Measurements from ENCODE around the gene UGT1A7. TPM values are rescaled to one million over a fixed set of nuclear protein-coding genes. Genes with fewer than 3 reads are reported as not detected.
"Not testable (repeated sequence)": the region's sequence is repeated elsewhere in the genome, so short reads cannot be mapped to it uniquely, and the experiment has no call there.

Gene UGT1A7
- not detected for total RNA-seq
- long read RNA-seq: 0 reads

DNA sequence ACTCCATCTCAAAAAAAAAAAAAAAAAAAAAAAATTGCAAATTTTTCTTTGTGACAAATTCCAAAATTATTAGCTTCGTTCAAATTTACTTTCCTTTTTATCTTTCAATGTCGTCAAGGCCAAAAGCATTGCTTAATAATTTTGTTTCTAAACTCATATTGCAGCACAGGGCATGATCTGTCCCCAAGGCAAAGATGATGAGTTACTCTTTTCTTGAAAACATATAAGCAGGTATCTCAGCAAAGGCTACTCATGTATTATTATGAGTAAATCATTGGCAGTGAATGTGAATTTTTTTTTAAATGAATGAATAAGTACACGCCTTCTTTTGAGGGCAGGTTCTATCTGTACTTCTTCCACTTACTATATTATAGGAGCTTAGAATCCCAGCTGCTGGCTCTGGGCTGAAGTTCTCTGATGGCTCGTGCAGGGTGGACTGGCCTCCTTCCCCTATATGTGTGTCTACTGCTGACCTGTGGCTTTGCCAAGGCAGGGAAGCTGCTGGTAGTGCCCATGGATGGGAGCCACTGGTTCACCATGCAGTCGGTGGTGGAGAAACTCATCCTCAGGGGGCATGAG lies at the start of gene UGT1A7:
Gene UGT1A7 (plus strand): TSS at position 381 of the 579 bp plus-strand sequence. CDS start 37 bp downstream, at position 418.
- intact Hi-C loops (cut with DNase I): no loop called here
- ATAC-seq: no peak
- no peak for DNase-seq (ENCODE audit: missing footprints)

DNA sequence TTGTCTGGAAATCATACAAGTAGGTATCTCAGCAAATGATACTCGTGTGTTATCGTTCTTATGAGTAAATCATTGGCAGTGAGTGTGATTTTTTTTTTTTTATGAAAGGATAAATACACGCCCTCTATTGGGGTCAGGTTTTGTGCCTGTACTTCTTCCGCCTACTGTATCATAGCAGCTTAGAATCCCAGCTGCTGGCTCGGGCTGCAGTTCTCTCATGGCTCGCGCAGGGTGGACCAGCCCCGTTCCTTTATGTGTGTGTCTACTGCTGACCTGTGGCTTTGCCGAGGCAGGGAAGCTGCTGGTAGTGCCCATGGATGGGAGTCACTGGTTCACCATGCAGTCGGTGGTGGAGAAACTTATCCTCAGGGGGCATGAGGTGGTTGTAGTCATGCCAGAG lies 45.4 kb upstream of the UGT1A7 start, which contains the start of gene UGT1A10:
Gene UGT1A10 (plus strand): TSS at position 143 of the 400 bp plus-strand sequence. CDS start 75 bp downstream, at position 218.
- intact Hi-C loops (cut with DNase I); ATAC-seq; DNase-seq (ENCODE audit: missing footprints): not testable (repeated sequence)

DNA sequence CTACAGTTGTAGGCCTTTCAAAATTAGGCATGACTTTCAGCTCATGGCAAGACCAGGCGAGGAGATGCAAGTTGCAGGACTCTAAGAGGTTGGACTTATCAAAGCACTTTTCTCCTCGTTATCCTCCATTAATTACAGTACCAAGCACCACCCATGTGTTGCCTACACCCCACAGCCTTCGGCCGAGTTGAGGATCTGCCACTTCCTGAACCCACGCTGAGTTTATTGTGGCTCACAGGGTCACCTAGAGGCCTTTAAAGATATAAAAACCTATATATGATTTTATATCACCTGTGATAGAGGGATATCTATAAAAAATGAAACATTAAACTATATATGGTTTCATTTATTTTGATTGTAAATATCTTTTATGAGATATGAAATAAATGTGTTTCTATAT lies 42.9 kb upstream of the UGT1A7 start:
- intact Hi-C loops (cut with DNase I): no loop called here
- DNase-seq (ENCODE audit: missing footprints) (no peak), ATAC-seq (no peak)

DNA sequence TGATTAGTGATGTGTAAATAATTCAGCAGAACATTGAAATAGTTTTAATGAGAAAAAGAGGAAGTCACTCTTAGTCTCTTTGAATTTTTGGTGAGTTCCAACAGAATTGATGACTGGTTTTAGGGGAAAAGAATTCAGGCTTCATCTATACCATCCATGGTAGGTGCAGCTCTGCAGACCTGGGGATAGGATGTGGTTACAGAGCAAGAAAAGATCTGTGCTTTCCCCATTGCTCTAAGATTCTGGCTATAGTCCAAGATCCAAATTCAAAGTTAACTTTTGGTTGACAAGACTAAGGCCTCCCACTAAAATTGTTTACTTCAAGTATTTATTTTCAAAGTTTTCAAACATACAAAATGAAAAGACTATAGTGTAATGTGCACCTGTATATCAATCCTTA lies 41.8 kb upstream of the UGT1A7 start:
- ATAC-seq (no peak), DNase-seq (ENCODE audit: missing footprints) (no peak)
- intact Hi-C loops (cut with DNase I): no loop called here

DNA sequence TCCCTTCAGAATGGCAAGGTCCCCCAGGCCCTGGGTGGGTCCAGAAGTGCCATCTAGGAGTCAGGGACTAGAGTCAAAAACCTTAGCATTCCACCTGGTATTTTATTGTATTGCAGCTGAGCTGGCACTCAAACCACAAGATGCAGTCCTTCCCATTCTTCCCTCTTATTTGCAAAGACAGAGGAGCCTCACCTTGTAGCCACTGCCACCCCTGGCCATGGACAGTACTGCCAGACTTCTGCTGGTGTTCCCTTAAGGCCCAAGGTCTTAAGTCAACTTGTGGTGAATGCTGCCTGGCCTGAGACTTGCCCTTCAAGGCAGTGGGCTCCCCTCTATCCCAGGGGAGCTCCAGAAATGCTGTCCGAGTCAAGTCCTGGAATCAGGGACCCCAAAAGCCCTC lies 38.6 kb upstream of the UGT1A7 start:
- ATAC-seq (no peak), DNase-seq (ENCODE audit: missing footprints) (no peak)
- intact Hi-C loops (cut with DNase I): no loop called here

DNA sequence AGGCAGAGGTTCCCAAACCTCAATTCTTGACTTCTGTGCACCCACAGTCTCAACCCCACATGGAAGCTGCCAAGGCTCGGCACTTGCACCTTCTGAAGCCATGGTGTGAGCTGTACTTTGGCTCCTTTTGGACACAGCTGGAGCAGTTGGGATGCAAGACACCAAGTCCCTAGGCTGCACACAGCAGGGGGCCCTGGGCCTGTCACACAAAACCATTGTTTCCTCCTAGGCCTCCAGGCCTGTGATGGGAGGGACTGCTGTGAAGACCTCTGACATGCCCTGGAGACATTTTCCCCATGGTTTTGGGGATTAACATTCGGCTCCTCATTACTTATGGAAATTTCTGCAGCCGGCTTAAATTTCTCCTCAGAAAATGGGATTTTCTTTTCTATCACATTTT lies 35.7 kb upstream of the UGT1A7 start:
- ATAC-seq; intact Hi-C loops (cut with DNase I); DNase-seq (ENCODE audit: missing footprints): not testable (repeated sequence)

DNA sequence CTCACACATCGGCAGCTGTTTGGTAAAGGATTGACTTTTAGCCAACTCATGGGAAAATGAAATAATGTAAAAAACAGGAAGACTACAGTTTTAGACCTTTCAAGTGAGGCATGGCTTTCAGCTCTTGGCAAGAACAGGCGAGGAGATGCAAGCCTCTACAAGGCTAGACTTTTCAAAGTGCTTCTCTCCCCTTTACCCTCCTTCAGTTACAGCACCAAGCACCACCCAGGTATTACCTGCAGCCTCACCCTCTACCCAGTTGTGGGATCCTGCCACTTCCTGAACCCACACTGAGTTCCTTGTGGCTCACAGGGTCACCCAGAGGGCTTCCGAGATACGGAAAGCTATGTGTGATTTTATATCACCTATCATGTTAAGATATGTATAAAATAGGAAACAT lies 30.7 kb upstream of the UGT1A7 start:
- DNase-seq (ENCODE audit: missing footprints): no peak
- ATAC-seq: no peak
- intact Hi-C loops (cut with DNase I): no loop called here

DNA sequence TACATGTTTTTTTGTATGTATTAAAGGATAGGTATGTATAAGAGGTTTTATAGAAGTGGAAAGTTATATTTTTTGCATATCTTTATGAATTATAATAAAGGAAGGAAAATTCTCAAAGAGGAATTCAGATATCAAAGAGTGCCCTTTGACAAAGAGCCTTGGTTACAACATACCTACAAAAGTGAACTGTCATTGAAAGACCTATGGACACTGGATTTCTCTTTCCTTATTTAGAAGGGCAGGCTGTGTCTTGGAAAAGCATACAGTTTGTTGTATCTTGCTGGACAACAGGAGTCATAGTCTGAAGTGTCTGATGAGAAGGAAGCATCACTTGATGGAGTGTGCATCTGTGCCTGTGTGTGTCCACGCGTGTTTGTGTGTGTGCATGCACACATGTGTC lies 30.3 kb upstream of the UGT1A7 start:
- intact Hi-C loops (cut with DNase I): no loop called here
- ATAC-seq (no peak), DNase-seq (ENCODE audit: missing footprints) (no peak)

DNA sequence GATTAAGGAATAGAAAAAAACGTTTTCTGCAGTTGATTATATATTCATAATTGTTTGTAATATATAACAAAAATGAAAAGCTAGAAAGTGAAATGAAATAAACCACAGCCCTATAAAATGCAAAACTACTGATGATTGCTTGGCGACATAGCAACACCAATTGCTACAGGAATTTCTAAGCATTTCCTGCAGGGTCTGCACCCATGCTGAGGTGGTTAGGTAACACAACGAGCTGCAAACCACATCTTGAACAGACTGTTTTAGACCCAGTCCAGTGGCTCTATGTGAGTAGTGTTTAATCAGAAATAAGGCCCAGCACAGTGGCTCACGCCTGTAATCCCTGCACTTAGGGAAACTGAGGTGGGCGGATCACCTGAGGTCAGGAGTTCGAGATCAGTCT lies 27.2 kb upstream of the UGT1A7 start:
- ATAC-seq: no peak
- intact Hi-C loops (cut with DNase I): no loop called here
- DNase-seq (ENCODE audit: missing footprints): no peak

DNA sequence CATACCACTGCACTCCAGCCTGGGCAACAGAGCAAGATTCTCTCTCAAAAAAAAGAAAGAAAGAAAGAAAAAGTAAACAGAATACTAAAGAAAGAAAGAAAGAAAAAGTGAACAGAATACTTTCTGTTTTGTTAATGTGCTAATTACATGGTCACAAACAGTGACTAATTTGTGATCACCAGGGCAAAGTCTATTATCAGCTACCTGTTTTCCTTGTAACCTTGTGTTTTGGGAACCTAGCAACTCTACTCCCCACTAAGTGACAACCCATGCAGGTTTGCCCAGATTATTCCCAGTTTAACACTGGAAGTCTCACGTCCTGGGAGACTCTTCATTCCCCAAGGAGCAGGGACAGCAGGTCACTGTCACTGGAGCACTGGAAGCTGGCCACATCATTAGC lies 26.7 kb upstream of the UGT1A7 start:
- DNase-seq (ENCODE audit: missing footprints) (no peak), ATAC-seq (no peak)
- intact Hi-C loops (cut with DNase I): no loop called here

DNA sequence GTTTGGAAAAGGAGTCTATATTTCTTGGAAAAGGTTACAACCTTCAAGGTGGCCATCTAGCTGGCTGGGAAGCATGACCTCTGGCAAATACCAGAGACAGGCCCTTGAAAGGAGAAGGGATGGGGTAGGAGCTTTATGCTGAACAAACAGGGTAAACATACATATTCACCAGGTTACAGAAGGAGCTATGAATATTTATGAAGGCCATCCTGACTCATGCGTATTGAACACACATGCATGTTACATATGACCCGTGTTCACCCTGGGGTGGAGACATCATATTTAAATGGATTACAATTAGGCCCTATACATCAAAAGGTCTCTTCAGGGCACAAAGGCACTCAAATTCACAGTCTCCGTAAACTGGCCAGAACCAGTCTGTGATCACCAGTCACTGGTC lies 25.8 kb upstream of the UGT1A7 start:
- ATAC-seq; intact Hi-C loops (cut with DNase I); DNase-seq (ENCODE audit: missing footprints): not testable (repeated sequence)

DNA sequence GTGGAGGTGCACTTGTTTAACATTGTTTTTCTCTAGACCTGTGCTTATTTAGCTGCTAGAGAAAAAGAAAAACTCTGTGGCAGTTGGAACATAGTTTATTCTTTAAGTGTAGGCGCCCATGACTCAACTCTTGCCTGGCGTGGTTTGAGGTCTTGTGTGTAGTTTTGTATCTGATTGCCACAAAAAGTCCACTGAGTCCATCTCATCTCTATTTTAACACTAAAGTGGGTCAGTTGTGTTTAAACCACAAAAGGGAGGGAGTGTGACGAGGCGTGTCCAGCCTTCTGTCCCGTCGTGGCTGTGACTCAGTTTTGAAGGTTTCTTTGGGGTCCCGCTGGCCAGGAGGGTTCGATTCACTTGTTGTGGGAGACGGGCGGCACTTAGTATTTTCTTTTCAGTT lies 25.3 kb upstream of the UGT1A7 start:
- intact Hi-C loops (cut with DNase I): no loop called here
- DNase-seq (ENCODE audit: missing footprints) (no peak), ATAC-seq (no peak)

DNA sequence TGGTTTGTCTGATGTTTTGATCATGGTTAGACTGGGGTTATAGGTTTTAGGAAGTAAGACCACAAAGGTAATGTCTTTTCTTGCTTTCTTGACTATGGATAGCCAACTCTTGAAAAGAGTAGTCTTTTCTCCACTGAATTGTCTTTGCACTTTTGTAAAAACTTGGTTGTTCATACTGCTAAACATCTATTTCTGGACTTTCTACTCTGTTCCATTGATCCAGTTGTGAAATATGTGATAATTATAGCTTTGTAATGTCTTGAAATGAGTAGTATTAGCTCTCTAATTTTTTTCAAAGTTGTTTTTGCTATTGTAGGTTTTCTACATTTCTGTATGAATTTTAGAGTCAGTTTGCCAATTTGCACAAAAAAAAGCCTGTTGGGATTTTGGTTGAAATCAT lies 23.1 kb upstream of the UGT1A7 start:
- ATAC-seq (no peak), DNase-seq (ENCODE audit: missing footprints) (no peak)
- intact Hi-C loops (cut with DNase I): no loop called here

DNA sequence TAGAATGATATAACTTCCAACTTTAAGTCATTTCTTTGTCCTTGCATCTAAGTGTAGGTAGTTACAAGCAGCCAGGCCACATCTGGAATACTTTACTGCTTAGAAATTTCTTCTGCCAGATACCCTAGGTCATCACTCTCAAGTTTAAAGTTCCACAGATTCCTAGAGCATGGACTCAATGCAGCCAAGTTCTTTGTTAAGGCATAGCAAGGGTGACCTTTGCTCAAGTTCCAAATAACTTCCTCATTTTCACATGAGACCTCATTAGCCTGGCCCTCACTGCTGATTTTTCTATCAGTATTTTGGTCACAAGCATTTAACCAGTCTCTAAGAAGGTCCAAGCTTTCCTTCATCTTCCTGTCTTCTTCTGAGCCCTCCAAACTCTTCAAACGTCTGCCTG lies 17.8 kb upstream of the UGT1A7 start:
- DNase-seq (ENCODE audit: missing footprints): no peak
- intact Hi-C loops (cut with DNase I): no loop called here
- ATAC-seq: no peak

DNA sequence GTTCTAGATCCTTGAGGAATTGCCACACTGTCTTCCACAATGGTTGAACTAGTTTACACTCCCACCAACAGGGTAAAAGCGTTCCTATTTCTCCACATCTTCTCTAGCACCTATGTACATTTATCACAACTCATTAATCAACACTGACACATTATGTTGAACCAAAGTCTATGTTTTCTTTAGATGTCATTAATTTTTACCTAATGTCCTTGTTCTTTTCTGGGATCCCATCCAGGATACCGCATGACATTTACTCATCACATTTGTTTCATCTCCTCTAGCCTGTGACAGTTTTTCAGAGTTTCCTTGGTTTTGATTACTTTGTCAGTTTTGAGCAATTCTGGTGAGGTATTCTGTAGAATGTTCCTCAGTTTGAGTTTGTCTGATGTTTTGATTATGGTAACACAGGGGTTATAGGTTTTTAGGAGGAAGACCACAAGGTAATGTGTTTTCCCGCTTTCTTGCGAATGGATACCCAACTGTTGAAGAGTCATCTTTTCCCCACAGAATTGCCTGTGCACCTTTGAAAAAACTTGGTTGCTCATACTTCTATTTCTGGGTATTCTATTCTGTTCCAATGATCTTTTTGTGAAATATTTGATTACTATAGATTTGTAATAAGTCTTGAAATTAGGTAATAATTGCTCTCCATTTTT lies 13.0 kb upstream of the UGT1A7 start:
- DNase-seq (ENCODE audit: missing footprints) (no peak), ATAC-seq (no peak)
- intact Hi-C loops (cut with DNase I): no loop called here

DNA sequence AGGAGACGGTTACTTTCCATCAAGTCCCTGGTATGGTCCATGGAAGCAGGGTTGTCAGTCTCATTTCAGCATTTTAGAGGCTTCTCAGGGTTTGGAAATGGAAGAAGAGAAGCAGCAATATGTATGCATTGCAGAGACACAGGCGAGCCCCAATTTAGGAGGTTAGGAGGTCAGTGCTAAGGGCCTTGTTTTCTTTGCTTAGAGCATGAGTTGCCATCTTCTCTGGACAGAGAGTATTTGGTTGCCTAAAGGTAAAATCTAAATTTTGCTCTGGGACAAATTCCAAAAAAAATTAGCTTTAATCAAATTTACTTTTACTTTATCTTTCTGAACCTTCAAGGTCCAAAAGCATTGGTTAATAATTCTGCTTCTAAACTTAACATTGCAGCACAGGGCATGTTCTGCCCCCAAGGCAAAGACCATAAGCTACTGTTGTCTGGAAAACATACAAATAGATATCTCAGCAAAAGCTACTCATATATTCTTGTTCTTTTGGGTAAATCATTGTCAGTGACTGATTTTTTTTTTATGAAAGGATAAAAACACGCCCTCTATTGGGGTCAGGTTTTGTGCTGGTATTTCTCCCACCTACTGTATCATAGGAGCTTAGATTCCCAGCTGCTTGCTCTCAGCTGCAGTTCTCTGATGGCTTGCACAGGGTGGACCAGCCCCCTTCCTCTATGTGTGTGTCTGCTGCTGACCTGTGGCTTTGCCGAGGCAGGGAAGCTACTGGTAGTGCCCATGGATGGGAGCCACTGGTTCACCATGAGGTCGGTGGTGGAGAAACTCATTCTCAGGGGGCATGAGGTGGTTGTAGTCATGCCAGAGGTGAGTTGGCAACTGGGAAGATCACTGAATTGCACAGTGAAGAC lies 10.2 kb upstream of the UGT1A7 start, which contains the start of gene UGT1A9:
Gene UGT1A9 (plus strand): TSS at position 609 of the 872 bp plus-strand sequence. CDS start 37 bp downstream, at position 646.
- ATAC-seq (no peak), DNase-seq (ENCODE audit: missing footprints) (no peak)
- intact Hi-C loops (cut with DNase I): no loop called here

DNA sequence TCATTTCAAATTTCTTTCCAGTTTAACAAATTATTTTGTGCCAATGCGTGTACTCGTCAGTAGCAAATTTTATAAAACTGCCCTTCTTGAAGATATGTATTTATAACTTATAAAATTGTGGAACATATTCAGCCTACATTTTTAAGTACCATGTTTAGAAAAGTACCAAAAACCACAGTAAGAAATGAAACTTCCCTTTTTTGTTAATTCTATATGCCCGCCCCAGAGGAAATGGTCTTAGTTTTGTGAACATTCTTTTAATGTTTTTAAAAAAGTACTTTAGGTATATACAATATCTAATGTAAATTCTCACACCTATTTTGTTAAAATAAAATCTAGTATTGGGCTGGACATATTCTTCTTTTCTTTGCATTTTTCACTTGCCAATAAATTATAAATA lies 8.8 kb upstream of the UGT1A7 start:
- no peak for DNase-seq (ENCODE audit: missing footprints)
- intact Hi-C loops (cut with DNase I): no loop called here
- no peak for ATAC-seq

DNA sequence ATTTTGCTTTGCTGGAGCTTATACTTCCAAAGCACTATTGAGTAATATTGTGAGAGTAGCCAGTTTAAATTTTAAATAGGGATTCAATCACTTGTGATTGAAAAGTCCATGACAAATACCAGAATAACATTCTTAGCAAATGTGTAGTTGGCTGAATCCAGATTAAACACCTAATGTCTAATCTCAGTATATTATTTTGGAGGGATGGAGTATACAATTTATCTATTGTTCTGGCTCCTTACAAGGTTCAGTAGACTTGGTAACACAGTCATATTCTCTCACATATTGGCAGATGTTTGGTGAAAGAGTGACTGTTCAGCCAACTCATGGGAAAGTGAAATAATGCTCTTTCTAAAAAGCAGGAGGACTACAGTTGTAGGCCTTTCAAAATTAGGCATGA lies 7.8 kb upstream of the UGT1A7 start:
- DNase-seq (ENCODE audit: missing footprints) (no peak), ATAC-seq (no peak)
- intact Hi-C loops (cut with DNase I): no loop called here

DNA sequence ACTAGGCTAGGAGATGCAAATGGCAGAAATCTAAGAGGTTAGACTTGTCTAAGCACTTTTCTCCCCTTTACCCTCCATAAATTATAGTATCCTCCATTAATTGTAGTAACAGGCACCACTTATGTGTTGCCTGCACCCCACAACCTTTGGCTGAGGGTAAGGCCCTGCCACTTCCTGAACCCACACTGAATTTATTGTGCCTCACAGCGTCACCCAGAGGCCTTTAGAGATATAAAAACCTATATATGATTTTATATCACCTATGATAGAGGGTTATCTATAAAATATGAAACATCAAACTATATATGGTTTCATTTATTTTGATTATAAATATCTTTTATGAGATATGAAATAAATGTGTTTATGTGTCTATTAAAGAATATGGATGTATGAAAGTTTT lies 7.4 kb upstream of the UGT1A7 start:
- no peak for ATAC-seq
- DNase-seq (ENCODE audit: missing footprints): no peak
- intact Hi-C loops (cut with DNase I): no loop called here

DNA sequence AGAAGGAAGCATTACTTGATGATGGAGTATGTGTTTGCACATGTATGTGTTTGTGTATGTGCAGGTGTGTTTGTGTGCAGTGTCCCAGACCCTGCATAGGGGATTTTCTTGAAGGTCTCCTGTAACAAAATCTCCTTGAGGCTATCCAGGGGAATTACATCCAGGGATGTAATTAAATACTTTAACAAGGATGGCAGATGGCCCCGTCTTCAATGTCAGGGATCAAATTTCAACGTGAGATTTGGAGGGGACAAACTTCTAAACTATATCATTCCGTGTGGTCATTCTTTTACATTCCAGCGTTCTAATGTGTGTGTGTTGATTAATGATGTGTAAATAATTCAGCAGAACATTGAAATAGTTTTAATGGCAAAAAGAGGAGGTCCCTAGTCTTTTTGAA lies 6.7 kb upstream of the UGT1A7 start:
- ATAC-seq: no peak
- intact Hi-C loops (cut with DNase I): no loop called here
- DNase-seq (ENCODE audit: missing footprints): no peak
